ENCODE results near the gene SORBS1. TPM values are rescaled to one million over a fixed set of nuclear protein-coding genes. Genes with fewer than 3 reads are reported as not detected.
A peak's percentile ranks its signal among the peaks of the same experiment; 100 is the strongest.

The SORBS1 gene
- total RNA-seq, 8 experiments from 2014 or later = 2.0 to 105 (median 35.8) TPM

- Histone ChIP-seq H3K4me1 (replicated peaks in 1 of 2) (peaks cover 4 to 6% of the 10 kb centered on the region in 2 donors), H3K27ac (no peak overlapping the region), H3K4me3 (no peak overlapping the region)
- ATAC-seq (replicated peaks in 6 of 8) = no peak
- 80 to 100% (median 100%) methylated on average over 1 to 2 of the region's 3 CpGs; no CpG with 5 or more reads in 2 of the 10 experiments for WGBS, 10 experiments
- in situ Hi-C loops (cut with MboI; ENCODE audit: low pct_unique_long_range_greater_than_20kb in 2 of 9, low sequenced_read_pairs in 9 of 9, unreplicated experiment in 9 of 9) = no loop called here
Measured at GRCh38 chr10:95454356-95454755, 106.8 kb downstream of the SORBS1 start.

- 40 to 100% (median 74%) methylated on average over 1 to 4 of the region's 4 CpGs; no CpG with 5 or more reads in 2 of the 10 experiments for WGBS, 10 experiments
- no peaks in the 10 kb centered on the region for H3K4me1 ChIP-seq (replicated peaks in 1 of 2)
- H3K27ac ChIP-seq = no peak overlapping the region
- peak in 2 of 8 experiments; percentile 29 to 95 for ATAC-seq (replicated peaks in 6 of 8)
- in situ Hi-C loops (cut with MboI; ENCODE audit: low pct_unique_long_range_greater_than_20kb in 2 of 9, low sequenced_read_pairs in 9 of 9, unreplicated experiment in 9 of 9) = no loop called here
- H3K4me3 ChIP-seq = no peak overlapping the region
Measured at GRCh38 chr10:95451568-95452524, 109.3 kb downstream of the SORBS1 start.

- H3K4me3 ChIP-seq = no peak overlapping the region
- H3K27ac ChIP-seq = no peak overlapping the region
- in situ Hi-C loops (cut with MboI; ENCODE audit: low pct_unique_long_range_greater_than_20kb in 2 of 9, low sequenced_read_pairs in 9 of 9, unreplicated experiment in 9 of 9) = no loop called here
- WGBS, 10 experiments = 20 to 84% (median 64%) methylated on average over 1 to 5 of the region's 5 CpGs; no CpG with 5 or more reads in 2 of the 10 experiments
- peak in 1 of 8 experiments; percentile 26 for ATAC-seq (replicated peaks in 6 of 8)
- H3K4me1 ChIP-seq (replicated peaks in 1 of 2) = no peaks in the 10 kb centered on the region
Measured at GRCh38 chr10:95451150-95451549, 110.0 kb downstream of the SORBS1 start.

- in situ Hi-C loops (cut with MboI; ENCODE audit: low pct_unique_long_range_greater_than_20kb in 2 of 9, low sequenced_read_pairs in 9 of 9, unreplicated experiment in 9 of 9) = no loop called here
Measured at GRCh38 chr10:95450188-95450587, 111.0 kb downstream of the SORBS1 start.

GRCh38 chr10:95447685-95448084 is 113.5 kb downstream of the SORBS1 start:
- ATAC-seq (replicated peaks in 6 of 8) = no peak
- Histone ChIP-seq H3K4me3 (no peak overlapping the region), H3K4me1 (replicated peaks in 1 of 2) (no peaks in the 10 kb centered on the region), H3K27ac (no peak overlapping the region)
- in situ Hi-C loops (cut with MboI; ENCODE audit: low pct_unique_long_range_greater_than_20kb in 2 of 9, low sequenced_read_pairs in 9 of 9, unreplicated experiment in 9 of 9) = loop anchor here in 6 of 9 experiments (25.0 kb wide), 2 partner anchors 140 to 165 kb away; no protein-coding TSS in a partner anchor
- WGBS, 10 experiments = 7 to 93% (median 76%) methylated on average over 1 to 6 of the region's 6 CpGs

More at GRCh38 chr10:95450188-95450587, 111.0 kb downstream of the SORBS1 start:
- no peaks in the 10 kb centered on the region for H3K4me1 ChIP-seq (replicated peaks in 1 of 2)
- no peak for ATAC-seq (replicated peaks in 6 of 8)
- WGBS, 10 experiments = 40 to 100% (median 87%) methylated on average over 1 to 4 of the region's 4 CpGs; no CpG with 5 or more reads in 2 of the 10 experiments
- H3K4me3 ChIP-seq = no peak overlapping the region
- no peak overlapping the region for H3K27ac ChIP-seq

GRCh38 chr10:95445837-95446486 is 115.2 kb downstream of the SORBS1 start:
- Histone ChIP-seq H3K27ac (no peak overlapping the region), H3K4me1 (replicated peaks in 1 of 2) (no peaks in the 10 kb centered on the region), H3K4me3 (no peak overlapping the region)
- in situ Hi-C loops (cut with MboI; ENCODE audit: low pct_unique_long_range_greater_than_20kb in 2 of 9, low sequenced_read_pairs in 9 of 9, unreplicated experiment in 9 of 9) = loop anchor here in 6 of 9 experiments (25.0 kb wide), 2 partner anchors 141 to 166 kb away; no protein-coding TSS in a partner anchor
- peak in 4 of 8 experiments; percentile 48 to 89 (median 77) for ATAC-seq (replicated peaks in 6 of 8)
- 5 to 100% (median 50%) methylated on average over 1 to 7 of the region's 7 CpGs; no CpG with 5 or more reads in 1 of the 10 experiments for WGBS, 10 experiments

GRCh38 chr10:95445223-95445836 is 115.8 kb downstream of the SORBS1 start:
- in situ Hi-C loops (cut with MboI; ENCODE audit: low pct_unique_long_range_greater_than_20kb in 2 of 9, low sequenced_read_pairs in 9 of 9, unreplicated experiment in 9 of 9) = loop anchor here in 6 of 9 experiments (25.0 kb wide), 2 partner anchors 142 to 167 kb away; no protein-coding TSS in a partner anchor
- 20 to 94% (median 67%) methylated on average over 1 to 5 of the region's 6 CpGs; no CpG with 5 or more reads in 3 of the 10 experiments for WGBS, 10 experiments

GRCh38 chr10:95444792-95445191 is 116.4 kb downstream of the SORBS1 start:
- H3K4me1 ChIP-seq (replicated peaks in 1 of 2) = no peaks in the 10 kb centered on the region
- in situ Hi-C loops (cut with MboI; ENCODE audit: low pct_unique_long_range_greater_than_20kb in 2 of 9, low sequenced_read_pairs in 9 of 9, unreplicated experiment in 9 of 9) = loop anchor here in 6 of 9 experiments (25.0 kb wide), 2 partner anchors 143 to 168 kb away; no protein-coding TSS in a partner anchor
- H3K27ac ChIP-seq = no peak overlapping the region
- no peak for ATAC-seq (replicated peaks in 6 of 8)
- H3K4me3 ChIP-seq = no peak overlapping the region
- WGBS, 10 experiments = 33 to 100% (median 77%) methylated on average over 1 to 5 of the region's 5 CpGs

More at GRCh38 chr10:95445223-95445836, 115.8 kb downstream of the SORBS1 start:
- H3K4me1 ChIP-seq (replicated peaks in 1 of 2) = no peaks in the 10 kb centered on the region
- H3K4me3 ChIP-seq = no peak overlapping the region
- peak in 3 of 8 experiments; percentile 53 to 74 (median 70) for ATAC-seq (replicated peaks in 6 of 8)
- H3K27ac ChIP-seq = no peak overlapping the region

GRCh38 chr10:95443636-95444035 is 117.5 kb downstream of the SORBS1 start:
- H3K4me3 ChIP-seq = no peak overlapping the region
- no peaks in the 10 kb centered on the region for H3K4me1 ChIP-seq (replicated peaks in 1 of 2)
- no peak overlapping the region for H3K27ac ChIP-seq
- in situ Hi-C loops (cut with MboI; ENCODE audit: low pct_unique_long_range_greater_than_20kb in 2 of 9, low sequenced_read_pairs in 9 of 9, unreplicated experiment in 9 of 9) = loop anchor here in 6 of 9 experiments (25.0 kb wide), 2 partner anchors 144 to 169 kb away; no protein-coding TSS in a partner anchor
- no peak for ATAC-seq (replicated peaks in 6 of 8)
- 43 to 100% (median 100%) methylated on average over 1 of the region's 1 CpG; no CpG with 5 or more reads in 2 of the 10 experiments for WGBS, 10 experiments

- Histone ChIP-seq H3K4me1 (replicated peaks in 1 of 2) (no peaks in the 10 kb centered on the region), H3K4me3 (no peak overlapping the region), H3K27ac (no peak overlapping the region)
- no peak for ATAC-seq (replicated peaks in 6 of 8)
- in situ Hi-C loops (cut with MboI; ENCODE audit: low pct_unique_long_range_greater_than_20kb in 2 of 9, low sequenced_read_pairs in 9 of 9, unreplicated experiment in 9 of 9) = loop anchor here in 6 of 9 experiments (25.0 kb wide), 2 partner anchors 145 to 170 kb away; no protein-coding TSS in a partner anchor
- WGBS, 10 experiments = 60 to 100% (median 93%) methylated on average over 1 to 7 of the region's 7 CpGs; no CpG with 5 or more reads in 3 of the 10 experiments
Measured at GRCh38 chr10:95442341-95442740, 118.8 kb downstream of the SORBS1 start.

- in situ Hi-C loops (cut with MboI; ENCODE audit: low pct_unique_long_range_greater_than_20kb in 2 of 9, low sequenced_read_pairs in 9 of 9, unreplicated experiment in 9 of 9) = loop anchor here in 6 of 9 experiments (25.0 kb wide), 2 partner anchors 146 to 171 kb away; no protein-coding TSS in a partner anchor
- WGBS, 10 experiments = 49 to 90% (median 83%) methylated on average over 1 to 2 of the region's 2 CpGs; no CpG with 5 or more reads in 5 of the 10 experiments
Measured at GRCh38 chr10:95441547-95441923, 119.6 kb downstream of the SORBS1 start.

More at GRCh38 chr10:95441547-95441923, 119.6 kb downstream of the SORBS1 start:
- H3K4me1 ChIP-seq (replicated peaks in 1 of 2) = no peaks in the 10 kb centered on the region
- no peak overlapping the region for H3K4me3 ChIP-seq
- H3K27ac ChIP-seq = no peak overlapping the region
- no peak for ATAC-seq (replicated peaks in 6 of 8)
